T-helper 1 cell (primary cell): Measurements from ENCODE around the gene ORC2.
A peak's percentile ranks its signal among the peaks of the same experiment; 100 is the strongest.

ENCODE experiments used
- DNase-seq, 5 donors: peaks; one replicate each; pipeline ENCODE4 v3.0.0-alpha.2; 2012 to 2020

Gene ORC2

DNA sequence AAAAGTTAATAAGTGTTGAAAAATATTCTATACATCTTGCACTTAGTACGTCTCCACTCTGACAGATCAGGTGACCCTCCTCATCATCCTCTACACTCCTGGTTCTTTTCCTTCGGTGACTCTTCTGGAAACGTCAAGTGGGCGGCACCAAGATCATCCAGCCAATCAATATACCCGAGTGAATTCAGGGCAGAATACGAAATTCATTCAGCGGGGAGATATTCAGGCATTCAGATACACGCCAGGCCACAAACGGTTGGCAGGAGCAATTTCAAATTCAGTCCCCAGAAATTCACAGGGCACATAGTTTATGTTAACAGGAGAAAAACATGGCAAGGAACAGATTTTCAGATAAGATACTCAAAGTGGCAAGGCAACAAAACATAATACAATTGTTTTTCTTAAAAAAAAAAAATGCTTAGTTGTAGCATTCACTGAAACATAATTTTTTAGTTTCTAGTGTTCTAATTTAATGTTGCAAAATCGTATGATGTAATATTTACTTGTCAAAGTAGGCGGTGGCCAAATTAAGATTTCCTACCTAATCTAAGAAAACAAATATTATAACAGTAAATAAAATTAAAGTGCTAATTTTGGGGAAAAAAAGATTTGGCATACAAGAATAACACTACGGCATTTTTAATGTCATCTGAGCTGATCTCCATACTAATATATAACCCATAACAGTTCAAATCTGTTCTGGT is 103.2 kb downstream of the ORC2 start:
- peak in 1 of 5 donors; percentile 23 for DNase-seq
